ENCODE results near the gene SIRT7. TPM values are rescaled to one million over a fixed set of nuclear protein-coding genes. Genes with fewer than 3 reads are reported as not detected.

The SIRT7 gene
- total and polyA plus RNA-seq, 4 donors: 14.7 to 43.4 (median 32.9) TPM

- no peak for DNase-seq
- Histone ChIP-seq H3K27ac (ENCODE audit: low read depth in 1 of 2, low read length in 1 of 2) (no peak overlapping the region), H3K27me3 (ENCODE audit: control insufficient read depth in 3 of 3, insufficient read depth in 3 of 3, low read length in 2 of 3) (peaks cover 0 to 19% (median 7%) of the 10 kb centered on the region in 3 donors), H3K9me3 (ENCODE audit: control insufficient read depth in 4 of 4, insufficient read depth in 3 of 4, low read length in 3 of 4) (no peaks in the 10 kb centered on the region), H3K36me3 (ENCODE audit: control insufficient read depth in 4 of 4, insufficient read depth in 4 of 4, low read length in 4 of 4) (no peaks in the 10 kb centered on the region), H3K9ac (ENCODE audit: insufficient read depth in 1 of 2, low read length in 2 of 2) (no peak overlapping the region), H3K4me1 (ENCODE audit: control insufficient read depth in 5 of 5, insufficient read depth in 5 of 5, low read length in 5 of 5) (peaks cover 0 to 8% (median 4%) of the 10 kb centered on the region in 5 donors), H3K4me3 (no peak overlapping the region)
- 64 to 68% methylated on average over 15 of the region's 15 CpGs for WGBS, 2 donors
- ATAC-seq (ENCODE audit: insufficient read depth, low FRiP score): no peak
- TF ChIP-seq CTCF (IDR thresholded peaks at IDR 0.05; ENCODE audit: control extremely low read depth, extremely low read depth): no peak
Observed at GRCh38 chr17:81958633-81959342, 40.8 kb upstream of the SIRT7 start.

GRCh38 chr17:81957691-81958432 is 39.9 kb upstream of the SIRT7 start:
- no peak for TF ChIP-seq CTCF (IDR thresholded peaks at IDR 0.05; ENCODE audit: control extremely low read depth, extremely low read depth)
- Histone ChIP-seq H3K36me3 (ENCODE audit: control insufficient read depth in 4 of 4, insufficient read depth in 4 of 4, low read length in 4 of 4) (no peaks in the 10 kb centered on the region), H3K4me1 (ENCODE audit: control insufficient read depth in 5 of 5, insufficient read depth in 5 of 5, low read length in 5 of 5) (peaks cover 0 to 6% (median 4%) of the 10 kb centered on the region in 5 donors), H3K9ac (ENCODE audit: insufficient read depth in 1 of 2, low read length in 2 of 2) (no peak overlapping the region), H3K27me3 (ENCODE audit: control insufficient read depth in 3 of 3, insufficient read depth in 3 of 3, low read length in 2 of 3) (peaks cover 0 to 11% (median 7%) of the 10 kb centered on the region in 3 donors), H3K27ac (ENCODE audit: low read depth in 1 of 2, low read length in 1 of 2) (no peak overlapping the region), H3K9me3 (ENCODE audit: control insufficient read depth in 4 of 4, insufficient read depth in 3 of 4, low read length in 3 of 4) (no peaks in the 10 kb centered on the region), H3K4me3 (no peak overlapping the region)
- DNase-seq (no peak), ATAC-seq (ENCODE audit: insufficient read depth, low FRiP score) (no peak)
- WGBS, 2 donors: 86 to 95% methylated on average over 18 to 19 of the region's 19 CpGs

- Histone ChIP-seq H3K27ac (ENCODE audit: low read depth in 1 of 2, low read length in 1 of 2) (no peak overlapping the region), H3K27me3 (ENCODE audit: control insufficient read depth in 3 of 3, insufficient read depth in 3 of 3, low read length in 2 of 3) (peaks cover 0 to 7% (median 6%) of the 10 kb centered on the region in 3 donors), H3K9ac (ENCODE audit: insufficient read depth in 1 of 2, low read length in 2 of 2) (no peak overlapping the region), H3K4me1 (ENCODE audit: control insufficient read depth in 5 of 5, insufficient read depth in 5 of 5, low read length in 5 of 5) (peaks cover 0 to 8% (median 3%) of the 10 kb centered on the region in 5 donors), H3K9me3 (ENCODE audit: control insufficient read depth in 4 of 4, insufficient read depth in 3 of 4, low read length in 3 of 4) (no peaks in the 10 kb centered on the region), H3K36me3 (ENCODE audit: control insufficient read depth in 4 of 4, insufficient read depth in 4 of 4, low read length in 4 of 4) (no peaks in the 10 kb centered on the region), H3K4me3 (no peak overlapping the region)
- DNase-seq: no peak
- 84 to 90% methylated on average over 45 of the region's 45 CpGs for WGBS, 2 donors
- no peak for TF ChIP-seq CTCF (IDR thresholded peaks at IDR 0.05; ENCODE audit: control extremely low read depth, extremely low read depth)
- no peak for ATAC-seq (ENCODE audit: insufficient read depth, low FRiP score)
Observed at GRCh38 chr17:81956607-81957589, 38.9 kb upstream of the SIRT7 start.

Data from lung (tissue), 12 donors.